DMS79 treated with DMSO at 0.1 percent for 48 hours (cell line): ENCODE data around the gene SYNJ2.

Experiments used
- DNase-seq: peaks from one replicate; lab custom pipeline; 2025; lab: John Stamatoyannopoulos, UW

The SYNJ2 gene

GRCh38 chr6:157998707-157999167, 17.1 kb downstream of the SYNJ2 start:
- DNase-seq: no peak

- DNase-seq: no peak
These were observed 17.7 kb downstream of the SYNJ2 start for GRCh38 chr6:157999168-158000051.

- no peak for DNase-seq
These were observed 19.1 kb downstream of the SYNJ2 start for GRCh38 chr6:158000530-158001307.

- DNase-seq: no peak
These were observed 20.7 kb downstream of the SYNJ2 start for GRCh38 chr6:158002249-158002950.

DNA sequence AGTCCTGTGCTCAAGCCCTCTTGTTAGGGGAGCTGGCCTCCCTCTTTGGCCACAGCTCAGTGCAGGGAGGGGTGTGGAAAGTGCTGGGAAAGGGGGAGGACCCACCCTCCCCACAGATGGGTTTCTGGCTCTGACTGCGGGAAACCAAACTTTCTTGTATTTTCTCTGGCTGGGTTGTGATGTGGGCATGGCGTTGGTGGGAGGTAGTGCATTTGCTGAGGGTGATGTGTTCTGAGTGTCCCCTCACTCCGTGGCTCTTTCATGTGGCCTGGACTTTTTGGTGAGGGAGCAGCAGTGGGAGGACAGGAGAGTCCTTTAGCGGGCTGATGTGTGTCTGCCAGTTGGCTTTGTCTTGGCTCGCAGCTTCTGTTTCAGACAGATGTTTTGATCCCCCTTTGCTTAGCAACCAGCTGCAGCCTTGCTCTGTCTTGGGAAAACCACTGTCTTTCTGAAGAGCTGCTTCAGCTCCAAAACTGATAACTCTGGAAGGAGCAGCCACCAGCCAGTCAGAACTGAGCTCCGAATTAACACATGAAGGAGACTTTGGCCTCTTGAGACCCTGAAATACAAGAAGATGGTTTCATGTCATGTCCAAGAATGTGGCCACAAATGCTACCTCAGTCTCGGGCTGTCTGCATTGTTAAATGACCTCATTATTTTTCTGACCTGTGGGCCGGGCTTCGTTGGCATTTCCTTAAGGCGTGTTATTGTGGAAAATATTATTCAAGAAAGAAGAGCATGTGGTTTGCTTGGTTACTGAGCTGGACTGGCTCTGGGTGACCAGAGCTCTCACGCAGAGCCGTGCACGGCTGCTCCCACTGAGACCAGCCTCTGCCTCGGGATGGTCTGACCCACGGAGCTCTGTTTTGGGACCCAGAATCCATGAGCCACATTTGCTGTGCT, 21.5 kb downstream of the SYNJ2 start:
- no peak for DNase-seq

GRCh38 chr6:158003910-158004700, 22.4 kb downstream of the SYNJ2 start:
- DNase-seq: no peak

GRCh38 chr6:158004701-158005095, 23.0 kb downstream of the SYNJ2 start:
- DNase-seq: no peak

DNA sequence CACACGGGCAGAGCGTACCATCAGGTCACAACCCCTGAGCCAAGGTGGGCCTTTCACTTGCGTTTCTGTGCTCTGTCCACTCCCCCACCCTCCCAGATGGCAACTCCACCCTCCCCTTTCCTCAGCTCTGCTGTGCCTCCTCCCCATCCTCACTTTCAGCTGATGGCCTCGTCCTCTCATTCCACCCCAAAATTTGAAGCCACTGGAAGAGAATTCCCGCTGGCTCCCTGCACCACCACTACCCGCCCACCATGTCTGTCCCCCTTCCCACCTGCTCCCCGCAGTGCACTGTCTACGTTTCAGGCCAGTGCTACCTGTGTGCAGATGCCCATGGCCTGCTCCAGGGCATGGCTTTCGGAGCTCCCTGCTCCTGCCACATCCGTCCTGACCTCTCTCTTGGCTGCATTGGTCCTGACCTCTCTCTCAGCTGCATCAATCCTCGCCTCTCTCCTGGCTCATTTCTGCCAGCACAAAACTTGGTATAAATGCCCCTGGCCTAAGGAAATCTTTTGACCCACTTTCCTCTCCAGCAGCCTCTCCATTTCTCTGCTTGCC, 24.0 kb downstream of the SYNJ2 start:
- no peak for DNase-seq

DNA sequence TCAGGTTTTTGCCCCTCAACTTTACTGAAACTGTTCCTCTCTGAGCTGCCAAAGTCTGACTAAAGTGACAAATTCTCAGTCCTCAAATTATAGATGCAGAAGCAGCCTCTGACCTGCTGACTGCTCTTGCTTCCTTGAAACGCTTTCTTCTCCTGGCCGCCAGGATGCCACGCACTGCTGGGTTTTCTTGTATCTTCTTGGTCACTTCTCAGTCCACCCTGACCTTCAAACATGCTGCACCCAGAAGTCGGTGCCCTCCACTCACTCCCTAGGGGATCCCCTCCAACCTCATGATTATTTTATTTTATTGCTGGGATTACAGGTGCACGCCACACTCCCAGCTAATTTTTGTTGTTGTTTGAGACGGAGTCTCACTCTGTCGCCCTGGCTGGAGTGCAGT, 24.7 kb downstream of the SYNJ2 start:
- DNase-seq: no peak

DNA sequence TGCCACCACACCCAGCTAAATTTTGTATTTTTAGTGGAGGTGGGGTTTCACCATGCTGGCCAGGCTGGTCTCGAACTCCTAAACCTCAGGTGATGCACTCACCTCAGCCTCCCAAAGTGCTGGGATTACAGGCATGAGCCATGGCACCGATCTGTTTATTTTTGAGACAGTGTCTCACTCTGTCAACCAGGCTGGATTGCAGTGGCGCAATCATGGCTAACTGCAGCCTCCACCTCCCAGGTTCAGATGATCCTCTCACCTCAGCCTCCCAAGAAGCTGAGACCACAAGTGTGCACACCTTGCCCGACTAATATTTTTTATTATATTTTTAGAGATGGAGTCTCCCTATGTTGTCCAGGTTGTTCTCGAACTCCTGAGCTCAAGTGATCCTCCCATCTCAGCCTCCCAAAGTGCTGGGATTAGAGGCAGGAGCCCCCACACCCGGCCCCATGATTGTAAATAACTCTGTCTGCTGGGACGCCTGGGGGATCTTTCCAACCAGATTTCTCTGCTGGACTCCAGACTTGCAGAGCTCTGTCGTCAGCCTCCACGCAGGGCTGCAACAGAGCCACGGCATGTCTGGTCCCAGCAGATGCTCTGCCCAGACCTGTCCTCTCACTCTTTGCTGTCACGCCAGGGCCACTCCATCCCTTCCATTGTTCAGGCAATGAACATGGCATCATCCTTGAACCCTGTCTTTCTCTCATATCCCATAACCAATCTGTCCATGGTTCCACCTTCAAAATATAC, 25.3 kb downstream of the SYNJ2 start:
- no peak for DNase-seq

DNA sequence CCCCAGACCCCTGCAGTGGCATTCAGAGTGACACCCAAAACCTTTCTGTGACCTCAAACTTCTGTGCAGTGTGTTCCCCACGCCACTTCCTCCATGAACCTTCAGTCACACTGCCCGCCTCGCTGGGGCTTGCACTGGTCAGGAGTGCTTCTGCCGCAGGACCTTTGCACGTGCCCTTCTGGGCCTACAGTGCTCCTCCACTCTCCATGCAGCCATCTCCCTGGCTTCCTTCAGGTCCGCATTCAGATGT, 27.1 kb downstream of the SYNJ2 start:
- DNase-seq: no peak

- peak; percentile 72 for DNase-seq
These were observed 27.6 kb downstream of the SYNJ2 start for GRCh38 chr6:158009114-158009891.

GRCh38 chr6:158009935-158010585, 28.4 kb downstream of the SYNJ2 start:
- no peak for DNase-seq

DNA sequence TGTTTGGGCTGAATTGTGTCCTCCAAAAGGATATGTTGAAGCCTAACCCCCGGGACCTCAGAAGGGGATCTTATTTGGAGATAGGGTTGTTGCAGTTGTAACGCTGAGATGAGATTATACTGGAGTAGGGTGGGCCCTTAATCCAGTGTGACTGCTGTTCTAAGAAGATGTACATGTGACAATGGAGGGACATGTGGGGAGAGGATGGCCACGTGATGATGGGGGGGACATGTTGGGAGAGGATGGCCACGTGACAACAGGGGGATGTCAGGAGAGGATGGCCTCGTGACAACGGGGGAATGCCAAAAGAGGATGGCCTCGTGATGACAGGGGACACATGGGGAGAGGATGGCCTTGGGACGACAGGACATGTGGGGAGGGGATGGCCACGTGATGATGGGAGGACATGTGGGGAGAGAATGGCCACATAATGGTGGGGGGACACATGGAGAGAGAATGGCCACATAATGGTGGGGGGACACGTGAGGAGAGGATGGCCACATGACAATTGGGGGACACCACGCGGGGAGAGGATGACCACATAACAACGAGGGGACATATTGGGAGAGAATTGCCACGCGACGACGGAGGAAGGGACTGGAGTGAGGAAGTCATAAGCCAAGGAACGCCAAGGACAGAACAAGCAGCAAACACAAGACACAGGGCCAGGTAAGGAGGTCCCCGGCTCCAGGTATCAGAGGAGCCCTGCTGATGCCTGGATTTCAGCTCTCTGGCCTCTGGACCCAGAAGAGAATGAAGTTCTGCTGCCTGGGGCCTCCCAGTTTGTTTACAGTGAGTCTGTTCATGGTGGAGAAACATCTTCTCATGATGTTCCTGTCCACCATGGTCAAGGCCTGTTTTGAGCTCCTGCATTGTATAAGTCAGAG, 29.2 kb downstream of the SYNJ2 start:
- DNase-seq: no peak

DNA sequence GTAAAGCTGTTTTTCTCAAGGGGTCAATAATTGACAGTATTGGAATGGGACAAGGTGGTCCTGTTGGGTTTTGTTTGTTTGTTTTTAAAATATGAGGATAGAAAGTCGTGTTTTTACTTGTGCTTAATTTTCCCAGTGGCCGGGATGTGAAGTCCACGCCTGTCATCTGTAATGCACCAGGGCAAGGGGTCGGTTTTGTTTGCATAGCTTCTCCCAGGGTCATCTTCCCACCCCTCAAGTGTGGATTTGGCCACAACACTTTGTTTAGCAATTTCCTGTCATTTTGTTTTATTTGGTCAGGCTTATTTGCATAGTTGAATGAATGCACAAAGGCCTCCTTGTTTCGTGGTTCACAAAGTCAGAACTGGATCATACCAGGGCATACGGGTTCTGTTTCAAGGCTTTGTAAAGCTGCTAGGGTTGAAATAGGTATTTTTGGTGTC, 29.8 kb downstream of the SYNJ2 start:
- no peak for DNase-seq

DNA sequence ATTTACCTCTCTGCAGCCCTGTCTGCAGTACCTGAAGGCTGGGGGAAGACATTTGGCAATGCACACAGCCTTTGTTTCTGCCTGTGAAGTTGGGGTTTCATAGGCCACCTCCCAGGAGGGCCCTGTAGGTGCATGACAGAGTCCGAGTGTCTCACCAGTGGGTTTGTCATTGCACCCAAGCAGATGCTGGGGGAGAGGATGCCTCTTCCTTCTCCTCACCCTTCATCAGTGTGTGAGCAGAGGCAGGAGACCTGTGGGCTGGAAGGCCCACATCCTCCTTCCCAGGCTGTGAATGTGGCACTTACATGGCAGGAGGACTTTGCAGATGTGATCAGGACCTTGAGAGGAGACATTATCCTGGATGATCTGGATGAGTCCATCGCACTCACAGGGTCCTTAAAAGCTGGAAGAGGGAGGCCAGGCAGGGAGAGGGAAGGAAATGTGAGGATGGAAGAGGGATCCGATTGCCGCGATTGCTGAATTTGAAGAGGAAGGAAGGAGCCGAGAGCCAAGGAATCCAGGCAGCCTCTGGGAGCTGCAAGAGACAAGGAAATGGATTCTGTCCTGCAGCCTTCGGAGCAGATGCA, 30.4 kb downstream of the SYNJ2 start:
- no peak for DNase-seq

DNA sequence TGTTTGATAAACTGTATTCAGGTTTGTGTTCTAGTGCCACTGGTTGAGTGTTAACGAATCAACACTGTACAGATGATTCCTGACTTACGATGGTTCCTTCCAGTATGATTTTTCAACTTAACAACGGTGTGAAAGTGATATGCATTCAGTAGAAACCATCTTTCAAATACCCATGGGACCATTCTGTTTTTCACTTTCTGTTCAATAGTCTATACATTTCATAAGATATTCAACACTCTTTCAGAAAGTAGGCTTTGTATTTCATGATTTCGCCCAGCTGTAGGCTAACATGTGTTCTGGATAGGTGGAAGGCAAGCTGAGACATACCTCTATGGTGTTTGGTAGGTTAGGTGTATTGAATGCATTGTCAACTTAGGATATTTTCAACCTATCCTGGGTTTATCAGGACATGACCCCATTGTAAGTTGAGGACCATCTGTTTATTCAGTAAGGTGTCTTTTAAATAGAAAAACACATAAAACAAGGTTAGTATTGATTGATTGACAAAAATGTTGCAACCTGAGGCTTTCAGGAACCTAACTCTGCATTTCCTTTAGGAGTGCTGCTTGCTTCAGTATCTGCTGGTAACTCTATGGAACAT, 32.3 kb downstream of the SYNJ2 start:
- DNase-seq: no peak
